Colonic mucosa (tissue), 4 donors: Measurements from ENCODE around the gene ERICH6B. TPM values are rescaled to one million over a fixed set of nuclear protein-coding genes. Genes with fewer than 3 reads are reported as not detected.

ENCODE experiments used
- DNase-seq: peaks from one replicate; pipeline ENCODE4 v3.0.0-alpha.2; 2020
- H3K27ac ChIP-seq: fragments of 200-600 bp; one replicate; pipeline ENCODE4 v1.8.0; 2021
- H3K27me3 ChIP-seq: fragments of 200-600 bp; one replicate; pipeline ENCODE4 v1.8.0; 2021
- H3K36me3 ChIP-seq: fragments of 200-600 bp; one replicate; pipeline ENCODE4 v1.8.0; 2021
- H3K4me1 ChIP-seq: fragments of 200-600 bp; one replicate; pipeline ENCODE4 v1.8.0; 2021; ENCODE audit warnings: mild to moderate bottlenecking
- H3K4me3 ChIP-seq: fragments of 200-600 bp; one replicate; pipeline ENCODE4 v1.8.0; 2021
- H3K9ac ChIP-seq, 2 donors: one replicate each; pipeline ENCODE4 v1.7.0; 2013; ENCODE audit warnings: control low read depth in 2 of 2, low read depth in 2 of 2, low read length in 2 of 2
- H3K9me3 ChIP-seq: fragments of 200-600 bp; one replicate; pipeline ENCODE4 v1.8.0; 2021
- intact Hi-C: fragments of 100-400 bp; cut with DNase I; formaldehyde crosslinking; loops from one replicate; pipeline ENCODE4 v1.14.1; 2022
- total RNA-seq, 2 donors: library from RNA; stranded (reverse); fragmentation: NEBNext Ultra II Directional in 1 of 2; extraction: Animal tissue kit (Norgen Biotek cat#: 25700) in 1 of 2; gene quantifications; one replicate each; pipeline ENCODE4 v1.2.1, GENCODE V29; 2021
- TF ChIP-seq, protein P1 (sequence below): fragments of 200-600 bp; IDR thresholded peaks from one replicate; pipeline ENCODE4 v1.8.0; 2022; ENCODE audit warnings: antibody characterized with exemption, mild to moderate bottlenecking
- donor health status: healthy.
- donor health status: DM: no; HTN: no; CAD: no.
- donor health status: DM: no; HTN: no; CAD: no.

ERICH6B gene
- total RNA-seq, 2 donors from 2014 or later, result not detected

DNA sequence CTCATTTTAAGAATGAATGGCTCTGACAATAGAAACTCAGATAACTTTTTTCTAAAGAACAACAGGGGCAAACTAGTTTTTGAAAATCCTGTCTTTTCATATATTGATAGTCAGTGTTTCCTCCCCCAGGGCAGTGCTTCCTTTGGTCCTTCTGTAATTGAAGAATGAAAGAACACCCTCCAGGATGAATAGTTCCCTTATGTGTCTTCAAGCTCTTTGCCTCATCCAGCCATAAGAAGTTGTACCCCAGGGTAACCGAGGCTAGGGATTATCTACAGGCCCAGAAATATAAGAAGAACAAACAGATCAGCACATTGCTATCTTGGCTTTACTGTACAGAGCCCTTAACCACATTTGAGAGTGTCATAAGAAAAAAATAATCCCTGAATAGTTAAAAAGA, 12.1 kb upstream of the ERICH6B start:
- Histone ChIP-seq H3K4me1 (no peaks in the 10 kb centered on the region), H3K36me3 (no peaks in the 10 kb centered on the region), H3K9ac (no peak overlapping the region), H3K27ac (no peak overlapping the region), H3K4me3 (no peak overlapping the region), H3K27me3 (no peaks in the 10 kb centered on the region), H3K9me3 (no peaks in the 10 kb centered on the region)
- intact Hi-C loops, result no loop called here
- TF ChIP-seq, protein P1, sequence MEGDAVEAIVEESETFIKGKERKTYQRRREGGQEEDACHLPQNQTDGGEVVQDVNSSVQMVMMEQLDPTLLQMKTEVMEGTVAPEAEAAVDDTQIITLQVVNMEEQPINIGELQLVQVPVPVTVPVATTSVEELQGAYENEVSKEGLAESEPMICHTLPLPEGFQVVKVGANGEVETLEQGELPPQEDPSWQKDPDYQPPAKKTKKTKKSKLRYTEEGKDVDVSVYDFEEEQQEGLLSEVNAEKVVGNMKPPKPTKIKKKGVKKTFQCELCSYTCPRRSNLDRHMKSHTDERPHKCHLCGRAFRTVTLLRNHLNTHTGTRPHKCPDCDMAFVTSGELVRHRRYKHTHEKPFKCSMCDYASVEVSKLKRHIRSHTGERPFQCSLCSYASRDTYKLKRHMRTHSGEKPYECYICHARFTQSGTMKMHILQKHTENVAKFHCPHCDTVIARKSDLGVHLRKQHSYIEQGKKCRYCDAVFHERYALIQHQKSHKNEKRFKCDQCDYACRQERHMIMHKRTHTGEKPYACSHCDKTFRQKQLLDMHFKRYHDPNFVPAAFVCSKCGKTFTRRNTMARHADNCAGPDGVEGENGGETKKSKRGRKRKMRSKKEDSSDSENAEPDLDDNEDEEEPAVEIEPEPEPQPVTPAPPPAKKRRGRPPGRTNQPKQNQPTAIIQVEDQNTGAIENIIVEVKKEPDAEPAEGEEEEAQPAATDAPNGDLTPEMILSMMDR, result no peak
- DNase-seq, result no peak

DNA sequence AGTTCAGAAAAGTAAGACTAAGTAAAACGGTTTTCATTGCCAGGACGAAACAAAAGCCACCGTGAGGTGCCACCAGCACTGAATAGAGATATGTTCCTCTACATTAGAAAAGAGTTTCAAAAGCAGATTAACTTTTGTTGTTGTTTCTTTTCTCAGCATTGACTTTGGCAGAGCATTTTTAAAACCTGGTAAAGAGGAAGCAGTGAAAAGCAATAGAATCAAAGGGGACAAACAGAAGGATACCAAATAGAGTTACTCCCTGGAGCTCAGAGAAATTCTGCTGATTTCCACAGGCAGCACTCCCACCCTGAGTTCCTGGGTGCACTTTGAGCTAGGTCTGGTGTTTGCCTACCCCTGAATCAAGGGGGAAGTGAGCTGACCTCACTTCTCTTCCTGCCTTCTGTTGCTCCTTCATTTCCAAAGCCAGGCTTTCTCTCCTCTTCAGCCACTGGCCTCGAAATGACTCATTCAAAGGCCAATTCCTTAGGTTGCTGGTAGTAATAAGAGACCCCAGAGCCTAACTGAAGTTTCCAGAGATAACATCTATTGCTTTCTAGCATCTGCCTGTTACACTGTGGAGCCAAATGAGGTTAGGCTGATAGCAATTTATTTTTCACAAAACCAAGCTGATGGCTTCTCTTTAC, 11.3 kb upstream of the ERICH6B start:
- no peaks in the 10 kb centered on the region for H3K36me3 ChIP-seq
- no peak for DNase-seq

DNA sequence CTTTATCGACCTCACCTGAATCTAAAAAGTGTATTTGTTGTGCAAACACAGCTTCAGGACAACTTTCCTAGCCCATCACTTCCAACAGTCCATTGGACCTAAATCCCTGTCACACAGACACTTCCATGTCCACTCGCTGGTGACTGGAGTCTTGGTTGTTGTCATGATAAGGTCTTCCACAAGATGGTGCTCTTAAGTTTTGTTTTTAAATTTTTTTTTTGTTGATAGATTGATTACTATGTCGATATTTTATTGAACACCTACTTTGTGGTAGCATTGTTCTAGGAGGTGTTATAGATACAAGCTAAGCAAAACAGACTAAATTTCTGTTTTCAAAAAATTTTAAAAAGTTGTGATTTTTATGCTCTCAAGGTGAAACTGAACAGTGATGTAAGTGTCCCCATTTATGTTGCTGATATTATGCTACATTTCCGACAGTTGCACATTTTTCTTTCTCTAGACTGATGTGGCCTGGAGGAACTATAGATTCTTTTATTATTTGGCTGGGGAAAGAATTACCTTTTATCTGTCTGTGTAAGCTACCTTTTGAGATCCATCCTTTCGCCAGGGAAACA, 8.1 kb upstream of the ERICH6B start:
- Histone ChIP-seq H3K9me3 (no peaks in the 10 kb centered on the region), H3K36me3 (no peaks in the 10 kb centered on the region), H3K9ac (no peak overlapping the region), H3K4me3 (no peak overlapping the region), H3K27me3 (no peaks in the 10 kb centered on the region), H3K4me1 (no peaks in the 10 kb centered on the region), H3K27ac (no peak overlapping the region)
- intact Hi-C loops, result no loop called here
- TF ChIP-seq, protein P1, result peak; percentile 34
- DNase-seq, result no peak

More for the DNA sequence above, 11.3 kb upstream of the ERICH6B start:
- TF ChIP-seq, protein P1, result no peak
- H3K4me1 ChIP-seq, result no peaks in the 10 kb centered on the region
- H3K27me3 ChIP-seq, result no peaks in the 10 kb centered on the region
- no peak overlapping the region for H3K9ac ChIP-seq
- no peak overlapping the region for H3K4me3 ChIP-seq
- H3K27ac ChIP-seq, result no peak overlapping the region
- no peaks in the 10 kb centered on the region for H3K9me3 ChIP-seq
- intact Hi-C loops, result no loop called here

DNA sequence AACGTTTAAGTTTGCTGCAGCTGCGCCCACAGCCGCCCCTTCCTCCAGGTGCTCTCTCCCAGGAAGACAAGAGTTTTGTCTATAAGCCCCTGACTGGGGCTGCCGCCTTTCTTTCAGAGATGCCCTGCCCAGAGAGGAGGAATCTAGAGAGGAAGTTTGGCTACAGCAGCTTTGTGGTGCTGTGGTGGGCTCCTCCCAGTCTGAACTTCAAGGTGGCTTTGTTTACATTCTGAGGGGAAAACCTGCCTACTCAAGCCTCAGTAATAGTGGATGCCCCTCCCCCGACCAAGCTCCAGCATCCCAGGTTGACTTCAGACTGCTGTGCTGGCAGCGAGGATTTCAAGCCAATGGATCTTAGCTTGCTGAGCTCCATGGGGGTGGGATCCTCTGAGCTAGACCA, 6.4 kb upstream of the ERICH6B start:
- Histone ChIP-seq H3K4me3 (no peak overlapping the region), H3K9me3 (no peaks in the 10 kb centered on the region), H3K9ac (no peak overlapping the region), H3K27me3 (no peaks in the 10 kb centered on the region), H3K36me3 (no peaks in the 10 kb centered on the region), H3K4me1 (no peaks in the 10 kb centered on the region), H3K27ac (no peak overlapping the region)
- TF ChIP-seq, protein P1, result no peak
- intact Hi-C loops, result no loop called here
- no peak for DNase-seq

DNA sequence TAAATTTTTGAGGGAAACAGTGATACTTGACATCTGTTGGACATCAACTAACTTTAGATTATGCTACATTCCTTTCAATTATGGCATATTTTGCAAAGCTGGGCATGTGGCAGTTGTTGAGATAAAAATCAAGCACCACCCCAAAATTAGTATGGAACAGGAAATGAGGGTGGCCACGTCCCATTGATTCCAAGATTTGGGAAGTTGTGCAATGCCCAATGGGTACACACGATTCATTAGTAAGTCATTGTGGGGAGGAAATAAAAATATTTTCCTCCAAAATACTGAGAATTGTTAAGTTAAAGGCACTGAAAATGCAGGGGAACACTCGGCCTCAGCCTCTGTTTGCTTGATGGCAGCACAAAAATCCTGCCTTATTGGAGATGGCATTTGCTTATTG, 7.6 kb downstream of the ERICH6B start:
- TF ChIP-seq, protein P1, result no peak
- no peaks in the 10 kb centered on the region for H3K9me3 ChIP-seq
- H3K27me3 ChIP-seq, result no peaks in the 10 kb centered on the region
- DNase-seq, result no peak
- no peak overlapping the region for H3K4me3 ChIP-seq
- H3K4me1 ChIP-seq, result no peaks in the 10 kb centered on the region
- no peaks in the 10 kb centered on the region for H3K36me3 ChIP-seq
- intact Hi-C loops, result no loop called here
- H3K27ac ChIP-seq, result no peak overlapping the region
- H3K9ac ChIP-seq, result no peak overlapping the region
